WTC11 (cell line): Measurements from ENCODE around the gene TBRG4.

Experiments
- FOXK1 ChIP-seq: sonication (generic); formaldehyde crosslinking; IDR thresholded peaks from 2 replicates; pipeline ENCODE4 v1.8.0; 2022; ENCODE audit warnings: mild to moderate bottlenecking, moderate library complexity, missing genetic modification reagents
- MYBL2 ChIP-seq: sonication (generic); formaldehyde crosslinking; IDR thresholded peaks from 2 replicates; pipeline ENCODE4 v1.8.1; 2023; ENCODE audit warnings: mild to moderate bottlenecking, moderate library complexity, missing genetic modification reagents
- NFATC4 ChIP-seq: fragments of 250-450 bp; sonication (Bioruptor Pico); IDR thresholded peaks from 2 replicates; pipeline ENCODE4 v1.9.0; 2021; ENCODE audit warnings: mild to moderate bottlenecking
- NR3C1 ChIP-seq: sonication (generic); formaldehyde crosslinking; conservative IDR thresholded peaks from 2 replicates; pipeline ENCODE4 v1.8.1; 2023; ENCODE audit warnings: low read depth, mild to moderate bottlenecking, missing genetic modification reagents
- RELA ChIP-seq: sonication (generic); formaldehyde crosslinking; IDR thresholded peaks from 2 replicates; pipeline ENCODE4 v1.8.1; 2022; ENCODE audit warnings: missing genetic modification reagents, mild to moderate bottlenecking, borderline replicate concordance
- SP1 ChIP-seq: sonication (generic); formaldehyde crosslinking; conservative IDR thresholded peaks from 2 replicates; pipeline ENCODE4 v1.8.1; 2022; ENCODE audit warnings: missing genetic modification reagents
- ZNF121 ChIP-seq: sonication (generic); formaldehyde crosslinking; IDR thresholded peaks from 2 replicates; pipeline ENCODE4 v1.8.0; 2023; ENCODE audit warnings: missing genetic modification reagents
- ZNF396 ChIP-seq: fragments of 250-450 bp; sonication (Bioruptor Pico); IDR thresholded peaks from 2 replicates; pipeline ENCODE4 v1.8.0; 2021; ENCODE audit warnings: mild to moderate bottlenecking, moderate library complexity, borderline replicate concordance
- TF ChIP-seq, protein P1 (sequence below): sonication (generic); formaldehyde crosslinking; IDR thresholded peaks from 2 replicates; pipeline ENCODE4 v1.8.1; 2023; ENCODE audit warnings: mild to moderate bottlenecking, missing genetic modification reagents, moderate library complexity
- TF ChIP-seq, protein P2 (sequence below): fragments of 200-600 bp; IDR thresholded peaks from 2 replicates; pipeline ENCODE4 v1.8.0; 2022; ENCODE audit warnings: antibody characterized with exemption
- TF ChIP-seq, protein P3 (sequence below): sonication (generic); formaldehyde crosslinking; IDR thresholded peaks from 2 replicates; pipeline ENCODE4 v1.8.1; 2022; ENCODE audit warnings: missing genetic modification reagents, borderline replicate concordance
- TF ChIP-seq, protein P4 (sequence below): sonication (generic); formaldehyde crosslinking; IDR thresholded peaks from 2 replicates; pipeline ENCODE4 v1.8.0; 2022; ENCODE audit warnings: mild to moderate bottlenecking, missing genetic modification reagents
- TF ChIP-seq, protein P5 (sequence below): sonication (generic); formaldehyde crosslinking; IDR thresholded peaks from 2 replicates; pipeline ENCODE4 v1.8.1; 2023; ENCODE audit warnings: mild to moderate bottlenecking, missing genetic modification reagents
- TF ChIP-seq, protein P6 (sequence below): sonication (generic); formaldehyde crosslinking; IDR thresholded peaks from 2 replicates; pipeline ENCODE4 v1.8.1; 2022; ENCODE audit warnings: low read depth, missing genetic modification reagents, borderline replicate concordance

DNA sequence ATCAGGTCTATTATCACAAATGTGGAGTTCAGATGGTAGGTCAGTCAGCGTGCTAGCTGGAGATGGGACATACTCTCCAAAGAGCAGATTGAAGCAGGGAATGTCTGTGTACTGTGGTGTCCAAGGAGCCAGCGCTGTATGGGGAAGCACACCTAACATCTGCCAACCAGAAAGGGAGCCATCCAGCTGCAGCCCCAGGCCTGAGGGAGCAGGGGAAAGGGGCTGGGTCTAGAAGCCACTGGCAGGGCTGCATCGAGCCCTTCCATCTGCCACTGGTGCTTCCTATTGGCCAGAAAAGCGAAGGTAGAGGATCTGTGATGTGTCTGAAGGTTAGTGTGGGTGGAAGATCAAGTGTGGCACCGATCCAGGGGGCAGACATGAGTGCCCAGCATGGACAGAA is 38.1 kb upstream of the TBRG4 start:
- TF ChIP-seq, protein P1, sequence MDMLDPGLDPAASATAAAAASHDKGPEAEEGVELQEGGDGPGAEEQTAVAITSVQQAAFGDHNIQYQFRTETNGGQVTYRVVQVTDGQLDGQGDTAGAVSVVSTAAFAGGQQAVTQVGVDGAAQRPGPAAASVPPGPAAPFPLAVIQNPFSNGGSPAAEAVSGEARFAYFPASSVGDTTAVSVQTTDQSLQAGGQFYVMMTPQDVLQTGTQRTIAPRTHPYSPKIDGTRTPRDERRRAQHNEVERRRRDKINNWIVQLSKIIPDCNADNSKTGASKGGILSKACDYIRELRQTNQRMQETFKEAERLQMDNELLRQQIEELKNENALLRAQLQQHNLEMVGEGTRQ (CRISPR knock-in tag) = no peak
- TF ChIP-seq, protein P2, sequence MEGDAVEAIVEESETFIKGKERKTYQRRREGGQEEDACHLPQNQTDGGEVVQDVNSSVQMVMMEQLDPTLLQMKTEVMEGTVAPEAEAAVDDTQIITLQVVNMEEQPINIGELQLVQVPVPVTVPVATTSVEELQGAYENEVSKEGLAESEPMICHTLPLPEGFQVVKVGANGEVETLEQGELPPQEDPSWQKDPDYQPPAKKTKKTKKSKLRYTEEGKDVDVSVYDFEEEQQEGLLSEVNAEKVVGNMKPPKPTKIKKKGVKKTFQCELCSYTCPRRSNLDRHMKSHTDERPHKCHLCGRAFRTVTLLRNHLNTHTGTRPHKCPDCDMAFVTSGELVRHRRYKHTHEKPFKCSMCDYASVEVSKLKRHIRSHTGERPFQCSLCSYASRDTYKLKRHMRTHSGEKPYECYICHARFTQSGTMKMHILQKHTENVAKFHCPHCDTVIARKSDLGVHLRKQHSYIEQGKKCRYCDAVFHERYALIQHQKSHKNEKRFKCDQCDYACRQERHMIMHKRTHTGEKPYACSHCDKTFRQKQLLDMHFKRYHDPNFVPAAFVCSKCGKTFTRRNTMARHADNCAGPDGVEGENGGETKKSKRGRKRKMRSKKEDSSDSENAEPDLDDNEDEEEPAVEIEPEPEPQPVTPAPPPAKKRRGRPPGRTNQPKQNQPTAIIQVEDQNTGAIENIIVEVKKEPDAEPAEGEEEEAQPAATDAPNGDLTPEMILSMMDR = no peak
- TF ChIP-seq, protein P3, sequence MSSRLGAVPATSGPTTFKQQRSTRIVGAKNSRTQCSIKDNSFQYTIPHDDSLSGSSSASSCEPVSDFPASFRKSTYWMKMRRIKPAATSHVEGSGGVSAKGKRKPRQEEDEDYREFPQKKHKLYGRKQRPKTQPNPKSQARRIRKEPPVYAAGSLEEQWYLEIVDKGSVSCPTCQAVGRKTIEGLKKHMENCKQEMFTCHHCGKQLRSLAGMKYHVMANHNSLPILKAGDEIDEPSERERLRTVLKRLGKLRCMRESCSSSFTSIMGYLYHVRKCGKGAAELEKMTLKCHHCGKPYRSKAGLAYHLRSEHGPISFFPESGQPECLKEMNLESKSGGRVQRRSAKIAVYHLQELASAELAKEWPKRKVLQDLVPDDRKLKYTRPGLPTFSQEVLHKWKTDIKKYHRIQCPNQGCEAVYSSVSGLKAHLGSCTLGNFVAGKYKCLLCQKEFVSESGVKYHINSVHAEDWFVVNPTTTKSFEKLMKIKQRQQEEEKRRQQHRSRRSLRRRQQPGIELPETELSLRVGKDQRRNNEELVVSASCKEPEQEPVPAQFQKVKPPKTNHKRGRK (CRISPR knock-in tag) = no peak
- TF ChIP-seq, protein P4, sequence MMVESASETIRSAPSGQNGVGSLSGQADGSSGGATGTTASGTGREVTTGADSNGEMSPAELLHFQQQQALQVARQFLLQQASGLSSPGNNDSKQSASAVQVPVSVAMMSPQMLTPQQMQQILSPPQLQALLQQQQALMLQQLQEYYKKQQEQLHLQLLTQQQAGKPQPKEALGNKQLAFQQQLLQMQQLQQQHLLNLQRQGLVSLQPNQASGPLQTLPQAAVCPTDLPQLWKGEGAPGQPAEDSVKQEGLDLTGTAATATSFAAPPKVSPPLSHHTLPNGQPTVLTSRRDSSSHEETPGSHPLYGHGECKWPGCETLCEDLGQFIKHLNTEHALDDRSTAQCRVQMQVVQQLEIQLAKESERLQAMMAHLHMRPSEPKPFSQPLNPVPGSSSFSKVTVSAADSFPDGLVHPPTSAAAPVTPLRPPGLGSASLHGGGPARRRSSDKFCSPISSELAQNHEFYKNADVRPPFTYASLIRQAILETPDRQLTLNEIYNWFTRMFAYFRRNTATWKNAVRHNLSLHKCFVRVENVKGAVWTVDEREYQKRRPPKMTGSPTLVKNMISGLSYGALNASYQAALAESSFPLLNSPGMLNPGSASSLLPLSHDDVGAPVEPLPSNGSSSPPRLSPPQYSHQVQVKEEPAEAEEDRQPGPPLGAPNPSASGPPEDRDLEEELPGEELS (CRISPR knock-in tag) = no peak
- no peak for TF ChIP-seq NFATC4
- TF ChIP-seq, protein P5, sequence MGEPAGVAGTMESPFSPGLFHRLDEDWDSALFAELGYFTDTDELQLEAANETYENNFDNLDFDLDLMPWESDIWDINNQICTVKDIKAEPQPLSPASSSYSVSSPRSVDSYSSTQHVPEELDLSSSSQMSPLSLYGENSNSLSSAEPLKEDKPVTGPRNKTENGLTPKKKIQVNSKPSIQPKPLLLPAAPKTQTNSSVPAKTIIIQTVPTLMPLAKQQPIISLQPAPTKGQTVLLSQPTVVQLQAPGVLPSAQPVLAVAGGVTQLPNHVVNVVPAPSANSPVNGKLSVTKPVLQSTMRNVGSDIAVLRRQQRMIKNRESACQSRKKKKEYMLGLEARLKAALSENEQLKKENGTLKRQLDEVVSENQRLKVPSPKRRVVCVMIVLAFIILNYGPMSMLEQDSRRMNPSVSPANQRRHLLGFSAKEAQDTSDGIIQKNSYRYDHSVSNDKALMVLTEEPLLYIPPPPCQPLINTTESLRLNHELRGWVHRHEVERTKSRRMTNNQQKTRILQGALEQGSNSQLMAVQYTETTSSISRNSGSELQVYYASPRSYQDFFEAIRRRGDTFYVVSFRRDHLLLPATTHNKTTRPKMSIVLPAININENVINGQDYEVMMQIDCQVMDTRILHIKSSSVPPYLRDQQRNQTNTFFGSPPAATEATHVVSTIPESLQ (CRISPR knock-in tag) = no peak
- TF ChIP-seq SP1 (CRISPR knock-in tag) = no peak
- no peak for TF ChIP-seq ZNF121 (CRISPR knock-in tag)
- TF ChIP-seq, protein P6, sequence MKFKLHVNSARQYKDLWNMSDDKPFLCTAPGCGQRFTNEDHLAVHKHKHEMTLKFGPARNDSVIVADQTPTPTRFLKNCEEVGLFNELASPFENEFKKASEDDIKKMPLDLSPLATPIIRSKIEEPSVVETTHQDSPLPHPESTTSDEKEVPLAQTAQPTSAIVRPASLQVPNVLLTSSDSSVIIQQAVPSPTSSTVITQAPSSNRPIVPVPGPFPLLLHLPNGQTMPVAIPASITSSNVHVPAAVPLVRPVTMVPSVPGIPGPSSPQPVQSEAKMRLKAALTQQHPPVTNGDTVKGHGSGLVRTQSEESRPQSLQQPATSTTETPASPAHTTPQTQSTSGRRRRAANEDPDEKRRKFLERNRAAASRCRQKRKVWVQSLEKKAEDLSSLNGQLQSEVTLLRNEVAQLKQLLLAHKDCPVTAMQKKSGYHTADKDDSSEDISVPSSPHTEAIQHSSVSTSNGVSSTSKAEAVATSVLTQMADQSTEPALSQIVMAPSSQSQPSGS (CRISPR knock-in tag) = no peak
- TF ChIP-seq MYBL2 (CRISPR knock-in tag) = no peak
- no peak for TF ChIP-seq FOXK1 (CRISPR knock-in tag)
- TF ChIP-seq ZNF396 = no peak
- no peak for TF ChIP-seq RELA (CRISPR knock-in tag)
- TF ChIP-seq NR3C1 = no peak
